ENCODE results near the gene CREB3.

The CREB3 gene

DNA sequence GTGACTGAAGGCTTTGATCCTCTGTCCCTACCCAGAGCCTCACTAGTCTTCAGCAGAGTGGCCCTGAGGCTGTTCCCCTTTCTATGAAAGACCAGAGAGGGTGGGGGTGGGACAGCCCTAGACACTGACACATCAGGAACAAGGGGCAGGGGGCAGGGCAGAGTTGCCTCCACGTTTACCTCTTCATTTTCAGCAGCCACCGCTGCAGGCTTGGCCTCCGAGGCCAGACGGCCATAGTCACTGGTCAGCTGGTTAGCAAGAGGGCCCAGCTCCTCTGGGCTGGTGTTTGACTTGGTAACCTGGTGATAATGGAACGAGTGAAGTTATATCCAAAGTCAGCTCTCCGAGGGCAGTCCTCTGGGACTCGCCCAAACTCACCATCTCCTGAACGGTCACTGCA, 27.1 kb upstream of the CREB3 start:
- H3K36me3 Mint-ChIP-seq (ENCODE audit: low read depth) = peaks cover 51% of the 10 kb centered on the region
- DNase-seq = no peak
- H3K4me3 Mint-ChIP-seq = no peak overlapping the region
- TF ChIP-seq, protein P1, sequence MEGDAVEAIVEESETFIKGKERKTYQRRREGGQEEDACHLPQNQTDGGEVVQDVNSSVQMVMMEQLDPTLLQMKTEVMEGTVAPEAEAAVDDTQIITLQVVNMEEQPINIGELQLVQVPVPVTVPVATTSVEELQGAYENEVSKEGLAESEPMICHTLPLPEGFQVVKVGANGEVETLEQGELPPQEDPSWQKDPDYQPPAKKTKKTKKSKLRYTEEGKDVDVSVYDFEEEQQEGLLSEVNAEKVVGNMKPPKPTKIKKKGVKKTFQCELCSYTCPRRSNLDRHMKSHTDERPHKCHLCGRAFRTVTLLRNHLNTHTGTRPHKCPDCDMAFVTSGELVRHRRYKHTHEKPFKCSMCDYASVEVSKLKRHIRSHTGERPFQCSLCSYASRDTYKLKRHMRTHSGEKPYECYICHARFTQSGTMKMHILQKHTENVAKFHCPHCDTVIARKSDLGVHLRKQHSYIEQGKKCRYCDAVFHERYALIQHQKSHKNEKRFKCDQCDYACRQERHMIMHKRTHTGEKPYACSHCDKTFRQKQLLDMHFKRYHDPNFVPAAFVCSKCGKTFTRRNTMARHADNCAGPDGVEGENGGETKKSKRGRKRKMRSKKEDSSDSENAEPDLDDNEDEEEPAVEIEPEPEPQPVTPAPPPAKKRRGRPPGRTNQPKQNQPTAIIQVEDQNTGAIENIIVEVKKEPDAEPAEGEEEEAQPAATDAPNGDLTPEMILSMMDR (IDR thresholded peaks at IDR 0.05) = no peak
- H3K27ac Mint-ChIP-seq = no peak overlapping the region
- H3K27me3 Mint-ChIP-seq (ENCODE audit: low read depth, poor library complexity) = no peaks in the 10 kb centered on the region
- no peaks in the 10 kb centered on the region for H3K9me3 Mint-ChIP-seq
- H3K4me1 Mint-ChIP-seq = no peaks in the 10 kb centered on the region

DNA sequence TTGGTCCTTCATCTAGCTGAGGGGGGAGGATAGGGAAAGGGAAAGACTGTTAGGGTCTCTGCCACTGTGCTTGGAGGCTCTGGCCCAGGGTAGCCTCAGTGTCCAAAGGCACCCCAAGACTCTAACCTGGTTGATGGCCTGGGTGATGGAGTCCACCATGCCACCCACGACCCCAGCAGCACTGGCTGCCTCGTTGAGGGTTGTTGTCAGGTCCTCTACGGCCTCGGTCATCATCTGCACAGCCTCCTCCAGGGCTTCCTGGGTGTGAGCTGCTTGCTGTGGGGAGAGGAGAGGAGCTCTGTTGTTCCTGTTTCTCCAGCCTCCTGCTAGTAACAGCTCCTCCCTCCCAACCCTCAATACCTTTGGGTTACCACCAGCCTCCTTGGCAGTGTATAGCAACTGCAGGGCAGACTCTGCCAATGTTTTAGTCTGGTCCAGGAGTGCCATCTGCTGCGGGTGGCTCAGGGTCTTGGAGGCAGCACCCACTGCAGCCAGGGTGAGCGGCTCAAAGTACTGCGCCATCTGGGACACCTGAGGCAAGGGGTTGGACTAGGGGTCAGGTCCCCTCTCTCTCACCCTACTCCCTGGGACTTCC, 26.5 kb upstream of the CREB3 start:
- H3K27ac Mint-ChIP-seq = no peak overlapping the region
- no peaks in the 10 kb centered on the region for H3K27me3 Mint-ChIP-seq (ENCODE audit: low read depth, poor library complexity)
- peaks cover 57% of the 10 kb centered on the region for H3K36me3 Mint-ChIP-seq (ENCODE audit: low read depth)
- TF ChIP-seq, protein P1 (IDR thresholded peaks at IDR 0.05) = no peak
- H3K9me3 Mint-ChIP-seq = no peaks in the 10 kb centered on the region
- H3K4me1 Mint-ChIP-seq = no peaks in the 10 kb centered on the region
- DNase-seq = no peak
- H3K4me3 Mint-ChIP-seq = no peak overlapping the region

DNA sequence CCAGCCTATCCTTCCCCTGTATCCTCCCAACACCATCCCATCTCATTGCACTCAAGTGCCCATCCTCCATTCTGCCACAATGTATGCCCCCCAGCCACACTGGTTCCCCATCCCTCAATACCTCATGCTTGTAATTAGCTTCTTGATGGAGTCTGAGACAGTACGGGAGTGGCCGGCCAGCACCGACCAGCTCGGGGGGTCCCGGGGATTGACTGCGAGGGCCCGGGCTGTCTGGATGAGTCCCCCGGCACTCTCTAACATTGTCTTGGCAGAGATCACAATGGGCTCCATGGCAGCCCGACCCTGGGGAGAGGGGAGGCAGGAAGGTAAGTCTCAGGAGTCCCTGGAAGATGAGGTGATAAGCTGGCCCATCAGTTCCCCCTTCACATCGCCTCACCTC, 25.5 kb upstream of the CREB3 start:
- Mint-ChIP-seq H3K9me3 (no peaks in the 10 kb centered on the region), H3K36me3 (ENCODE audit: low read depth) (peaks cover 67% of the 10 kb centered on the region)

DNA sequence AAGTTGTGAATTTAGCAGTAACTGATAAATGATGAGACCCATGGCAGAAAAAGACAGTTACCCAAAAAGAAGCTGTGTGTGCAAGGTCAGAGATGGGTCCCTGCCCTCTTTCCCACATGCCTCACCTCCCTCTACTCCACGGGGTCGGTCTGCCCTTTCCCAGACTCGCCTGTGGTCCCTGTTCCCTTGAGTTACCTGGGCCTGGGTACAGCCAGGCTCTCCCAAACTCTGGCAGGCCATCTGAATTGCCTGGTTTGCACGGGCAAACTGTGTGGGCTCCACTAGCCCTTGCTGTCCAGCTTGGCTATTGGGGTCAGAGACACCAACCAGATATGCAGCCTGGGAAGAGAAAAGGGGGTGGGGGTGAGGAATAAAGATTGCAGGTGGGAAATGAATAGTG, 24.3 kb upstream of the CREB3 start:
- Mint-ChIP-seq H3K27ac (no peak overlapping the region), H3K9me3 (no peaks in the 10 kb centered on the region), H3K4me1 (peaks cover 8% of the 10 kb centered on the region), H3K27me3 (ENCODE audit: low read depth, poor library complexity) (no peaks in the 10 kb centered on the region), H3K4me3 (no peak overlapping the region), H3K36me3 (ENCODE audit: low read depth) (peaks cover 73% of the 10 kb centered on the region)
- DNase-seq = no peak
- TF ChIP-seq, protein P1 (IDR thresholded peaks at IDR 0.05) = no peak

More for the DNA sequence above, 25.5 kb upstream of the CREB3 start:
- peaks cover 6% of the 10 kb centered on the region for H3K4me1 Mint-ChIP-seq
- DNase-seq = no peak
- H3K27me3 Mint-ChIP-seq (ENCODE audit: low read depth, poor library complexity) = no peaks in the 10 kb centered on the region
- TF ChIP-seq, protein P1 (IDR thresholded peaks at IDR 0.05) = no peak
- H3K4me3 Mint-ChIP-seq = no peak overlapping the region
- no peak overlapping the region for H3K27ac Mint-ChIP-seq

DNA sequence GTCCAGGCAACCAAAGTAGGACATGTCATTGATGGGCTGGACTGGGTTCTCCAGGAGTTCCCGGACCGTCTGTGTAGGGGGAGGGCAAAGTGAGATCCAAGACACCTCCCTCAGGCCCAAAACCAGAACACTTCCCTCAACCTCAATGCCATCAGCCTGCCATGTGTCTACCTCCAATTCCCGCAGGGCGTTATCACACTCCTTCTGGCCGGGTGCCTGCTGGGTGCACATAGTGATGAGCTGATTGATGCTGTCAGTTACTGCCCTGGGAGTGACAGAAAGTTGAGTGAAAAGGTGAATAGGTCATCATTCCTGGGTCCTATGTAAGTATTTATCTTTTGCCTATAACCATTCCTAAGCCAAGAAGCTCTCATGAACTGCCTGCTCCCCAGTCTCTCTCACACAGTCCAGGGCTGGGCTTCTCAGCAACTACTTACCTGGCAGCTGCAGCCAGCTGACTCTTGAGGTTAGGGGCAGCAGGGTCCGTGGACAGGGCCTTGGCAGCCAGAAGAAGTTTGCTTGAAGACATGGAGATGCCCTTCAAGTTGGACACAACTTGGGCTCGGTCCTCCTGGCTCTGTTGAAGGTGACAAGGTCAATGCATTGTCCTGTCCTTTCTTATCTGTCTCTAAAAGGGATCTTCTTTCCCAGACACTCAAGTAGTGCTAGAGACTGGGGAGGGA, 21.5 kb upstream of the CREB3 start:
- H3K36me3 Mint-ChIP-seq (ENCODE audit: low read depth) = peaks cover 84% of the 10 kb centered on the region
- TF ChIP-seq, protein P1 (IDR thresholded peaks at IDR 0.05) = no peak
- no peak overlapping the region for H3K4me3 Mint-ChIP-seq
- DNase-seq = no peak
- no peaks in the 10 kb centered on the region for H3K9me3 Mint-ChIP-seq
- H3K27ac Mint-ChIP-seq = no peak overlapping the region
- H3K27me3 Mint-ChIP-seq (ENCODE audit: low read depth, poor library complexity) = no peaks in the 10 kb centered on the region
- H3K4me1 Mint-ChIP-seq = peaks cover 8% of the 10 kb centered on the region

Data from nephron progenitor cell (in vitro differentiated cells).